Activated T-cell treated with anti-CD3 and anti-CD28 coated beads for 1 hour (primary cell): ENCODE results near the gene SGIP1.
"Not testable (repeated sequence)": the region's sequence is repeated elsewhere in the genome, so short reads cannot be mapped to it uniquely, and the experiment has no call there.

ENCODE experiments used
- DNase-seq: peaks from one replicate; pipeline ENCODE4 v3.0.0-alpha.2; 2020; ENCODE audit warnings: low read depth

SGIP1 gene

DNA sequence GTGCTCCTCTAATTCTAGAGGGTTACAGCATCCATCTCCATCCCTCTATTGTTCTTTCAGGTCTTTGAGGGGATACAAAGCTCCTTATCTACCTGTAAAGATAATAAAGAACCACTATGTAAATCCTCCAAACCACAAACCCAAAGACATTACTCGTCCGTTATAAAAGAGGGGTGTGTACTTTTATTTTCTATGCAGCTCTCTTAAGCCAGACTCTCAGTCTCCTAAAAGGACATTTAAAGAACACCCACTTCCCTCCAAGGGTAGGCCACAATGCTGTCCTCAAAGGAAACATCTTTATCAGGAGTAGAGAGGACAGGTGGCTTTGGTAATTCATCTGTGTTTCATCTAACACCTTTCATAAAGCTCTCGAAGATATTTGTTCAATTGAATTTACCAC, 150.4 kb downstream of the SGIP1 start:
- no peak for DNase-seq

DNA sequence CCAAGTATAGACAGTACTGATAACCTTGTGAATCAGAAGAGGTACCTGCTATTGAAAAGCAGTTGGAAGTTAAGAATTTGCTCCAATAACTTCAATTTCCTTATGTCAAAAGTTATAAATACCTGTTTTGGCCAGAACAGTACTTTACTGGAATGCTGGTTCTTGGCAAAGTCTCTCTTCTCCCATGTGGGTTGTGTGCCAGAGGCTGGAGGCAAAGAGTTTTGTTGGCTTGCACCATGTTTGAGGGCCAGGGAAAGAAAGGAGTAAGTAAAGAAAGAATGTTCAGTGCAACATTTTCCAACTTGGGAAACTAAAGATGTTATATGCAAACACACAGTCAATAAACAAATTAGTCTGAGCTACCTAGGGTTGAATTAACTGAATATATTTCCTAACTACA, 151.3 kb downstream of the SGIP1 start:
- no peak for DNase-seq

DNA sequence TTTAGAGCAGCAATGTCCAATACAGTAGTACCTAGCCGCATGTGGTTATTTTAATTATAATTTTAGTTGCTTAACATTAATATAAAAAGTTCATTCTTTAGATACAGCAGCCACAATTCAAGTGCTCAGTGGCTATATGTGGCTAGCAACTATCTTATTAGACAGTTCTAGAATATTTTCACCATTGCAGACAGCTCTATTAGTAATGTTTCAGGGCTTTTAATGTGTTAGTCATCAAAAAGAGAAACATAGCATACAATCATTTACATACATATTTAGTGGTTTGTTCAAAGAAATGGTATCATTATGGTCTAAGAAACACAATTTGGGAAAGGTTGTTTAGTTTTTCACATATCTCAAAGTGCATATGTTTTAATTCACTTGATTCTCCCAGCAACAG, 151.7 kb downstream of the SGIP1 start:
- DNase-seq = no peak

DNA sequence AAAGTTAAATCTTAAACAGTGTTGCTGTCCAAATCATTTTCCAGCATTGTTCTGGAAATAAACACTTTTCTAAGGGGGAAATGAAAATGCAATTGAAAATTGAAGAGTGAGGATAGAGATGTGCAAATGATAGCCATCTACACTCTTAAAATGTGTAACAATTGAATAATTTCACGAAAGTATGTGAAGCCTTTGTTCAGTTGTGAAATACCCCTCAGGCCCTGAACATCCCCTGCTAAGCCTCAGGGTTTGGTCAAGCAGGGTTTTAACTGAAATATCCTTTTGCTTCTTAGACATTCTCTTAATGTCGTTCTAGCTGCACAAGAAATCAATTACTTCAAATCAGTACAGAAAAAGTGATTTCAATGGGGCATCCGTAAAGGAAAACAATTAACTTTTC, 152.5 kb downstream of the SGIP1 start:
- DNase-seq = no peak

DNA sequence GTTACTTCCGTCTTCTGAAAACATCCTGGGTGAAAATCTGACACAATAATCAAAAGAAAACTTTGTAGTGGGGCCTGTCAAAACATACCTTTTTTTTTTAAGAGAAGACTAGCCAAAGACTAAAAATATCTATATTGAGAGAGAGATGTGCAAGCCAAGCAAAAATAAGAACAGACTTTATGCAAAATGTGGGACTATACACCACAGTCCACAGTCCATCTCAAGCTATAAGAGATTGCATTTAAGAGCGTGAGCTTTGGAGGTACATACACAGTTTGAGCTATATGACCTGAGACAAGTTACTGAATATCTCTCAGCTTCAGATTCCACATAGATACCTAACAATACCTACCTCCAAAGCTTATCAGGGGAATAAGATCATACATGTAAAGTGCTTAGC, 153.4 kb downstream of the SGIP1 start:
- no peak for DNase-seq

DNA sequence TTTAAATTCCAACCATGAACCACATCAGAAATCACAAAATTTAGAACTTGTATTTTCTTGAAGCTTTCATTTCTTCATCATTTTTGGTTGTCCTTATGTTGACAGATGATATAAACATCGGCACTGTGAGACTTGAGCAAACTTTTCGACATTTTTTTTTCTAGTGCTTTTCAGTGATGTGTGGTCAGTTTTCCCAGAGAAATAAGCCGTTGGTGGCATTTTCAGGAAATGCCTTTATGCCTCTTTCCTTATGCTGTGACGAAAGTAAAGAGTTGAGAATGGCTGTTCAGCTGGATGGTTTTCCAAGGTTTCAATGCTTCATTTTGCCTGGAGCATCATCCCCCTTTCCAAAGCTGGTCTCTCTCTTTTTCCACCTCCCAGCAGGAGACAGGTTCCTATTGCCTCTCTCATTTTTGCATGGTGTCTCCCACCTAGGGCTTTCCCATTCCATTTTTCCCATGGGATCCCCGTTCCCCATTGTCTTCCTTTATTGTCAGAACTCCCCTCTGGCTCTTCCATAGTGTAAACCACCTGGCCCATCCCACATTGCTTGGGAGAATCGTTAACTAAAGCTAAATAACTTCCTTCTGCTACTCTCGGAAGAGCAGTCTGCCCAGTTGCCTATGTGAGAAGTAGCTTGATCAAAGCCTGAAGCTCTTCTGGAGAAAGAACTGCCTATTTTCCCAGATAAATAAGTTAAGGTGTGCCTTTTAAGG, 156.9 kb downstream of the SGIP1 start:
- no peak for DNase-seq

DNA sequence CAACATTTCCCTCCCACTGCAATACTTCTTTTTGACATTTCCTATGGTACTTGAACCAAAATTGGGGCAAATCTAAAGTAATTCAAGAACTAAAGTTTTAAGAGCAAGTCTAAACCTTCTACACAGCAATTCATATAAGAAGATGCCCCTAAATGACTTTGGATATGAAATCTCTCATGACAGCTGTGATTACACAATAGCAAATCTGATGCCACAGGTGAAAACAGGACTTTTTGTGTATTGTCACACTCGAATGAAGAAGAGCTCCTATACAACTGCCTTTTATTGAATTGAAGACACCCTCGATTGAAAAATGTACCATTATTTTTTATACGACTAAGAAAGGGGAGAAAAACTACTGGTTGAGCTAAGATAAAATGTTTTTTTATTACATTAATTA, 158.7 kb downstream of the SGIP1 start:
- DNase-seq = no peak

DNA sequence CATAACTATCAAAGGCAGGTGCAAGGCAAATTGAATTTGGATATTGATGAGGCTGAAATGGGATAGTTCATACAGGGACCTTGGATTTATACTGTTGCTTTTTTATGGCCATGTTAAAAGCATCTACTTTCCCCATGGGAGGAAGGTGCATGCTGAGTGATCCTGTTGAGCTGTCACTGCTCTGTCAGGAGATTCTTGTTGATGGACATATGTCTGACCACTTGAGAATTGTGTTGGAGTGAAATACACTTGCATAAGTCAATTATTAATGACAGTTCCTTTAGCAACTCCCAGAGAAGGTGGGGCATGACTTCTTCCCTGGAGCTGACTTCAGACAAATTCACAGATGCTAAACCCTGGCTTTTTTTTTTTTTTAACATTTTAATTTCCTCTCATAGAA, 159.9 kb downstream of the SGIP1 start:
- DNase-seq = no peak

DNA sequence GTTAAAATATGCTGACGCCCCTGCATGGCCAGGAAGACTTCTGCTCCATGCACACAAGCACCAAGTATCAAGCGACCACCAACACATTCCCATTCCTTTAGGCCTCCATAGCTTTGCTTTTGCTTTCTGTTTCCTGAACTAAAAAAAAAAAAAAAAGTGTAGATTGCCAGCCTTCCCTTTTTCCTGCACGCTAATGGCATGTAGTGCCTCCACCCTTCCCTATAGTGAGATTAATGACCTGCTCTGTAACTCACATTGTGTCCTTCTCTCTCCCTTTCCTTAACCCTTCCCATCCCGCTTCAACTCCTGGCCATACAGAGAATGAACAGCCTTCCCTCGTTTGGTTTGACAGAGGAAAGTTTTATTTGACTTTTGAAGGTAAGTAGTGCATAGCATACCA, 161.2 kb downstream of the SGIP1 start:
- no peak for DNase-seq

DNA sequence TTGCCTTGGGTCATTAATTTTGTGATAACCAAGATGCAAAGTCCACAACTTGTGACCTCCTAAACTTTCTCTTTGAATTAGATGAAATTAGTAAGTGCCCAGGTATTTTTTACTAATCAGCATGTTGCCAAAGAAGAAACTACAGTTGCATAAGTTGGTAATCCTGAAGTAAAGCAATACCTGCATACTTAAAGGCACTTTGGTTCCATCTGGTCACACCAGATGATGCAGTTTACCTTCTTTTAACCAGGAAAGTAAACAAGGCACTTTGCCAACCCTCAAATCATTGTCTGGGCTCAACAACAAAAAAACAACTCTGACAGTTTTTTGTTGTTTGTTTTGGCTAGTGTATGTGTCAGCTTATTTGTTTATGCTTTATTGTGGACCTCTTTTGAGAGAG, 162.8 kb downstream of the SGIP1 start:
- DNase-seq = no peak

DNA sequence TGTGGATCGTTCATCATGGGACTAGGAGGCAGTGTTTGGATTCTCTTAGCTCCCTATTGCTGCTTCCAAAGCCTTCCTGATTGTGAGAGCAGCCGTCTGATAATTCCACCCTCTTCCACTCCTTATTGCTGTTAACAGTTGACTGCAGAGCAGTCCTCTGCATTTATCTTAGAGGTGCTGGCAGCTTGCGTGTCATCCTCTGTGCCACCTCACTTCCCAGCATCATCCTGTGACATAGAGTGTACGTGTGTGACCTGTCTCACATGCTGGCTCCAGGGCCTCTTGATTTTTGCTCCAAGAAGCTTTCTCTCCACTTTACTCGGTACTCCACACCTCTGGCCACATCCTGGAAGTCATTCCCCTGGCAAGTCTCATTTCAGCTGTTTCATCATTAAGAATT, 165.3 kb downstream of the SGIP1 start:
- DNase-seq = no peak

DNA sequence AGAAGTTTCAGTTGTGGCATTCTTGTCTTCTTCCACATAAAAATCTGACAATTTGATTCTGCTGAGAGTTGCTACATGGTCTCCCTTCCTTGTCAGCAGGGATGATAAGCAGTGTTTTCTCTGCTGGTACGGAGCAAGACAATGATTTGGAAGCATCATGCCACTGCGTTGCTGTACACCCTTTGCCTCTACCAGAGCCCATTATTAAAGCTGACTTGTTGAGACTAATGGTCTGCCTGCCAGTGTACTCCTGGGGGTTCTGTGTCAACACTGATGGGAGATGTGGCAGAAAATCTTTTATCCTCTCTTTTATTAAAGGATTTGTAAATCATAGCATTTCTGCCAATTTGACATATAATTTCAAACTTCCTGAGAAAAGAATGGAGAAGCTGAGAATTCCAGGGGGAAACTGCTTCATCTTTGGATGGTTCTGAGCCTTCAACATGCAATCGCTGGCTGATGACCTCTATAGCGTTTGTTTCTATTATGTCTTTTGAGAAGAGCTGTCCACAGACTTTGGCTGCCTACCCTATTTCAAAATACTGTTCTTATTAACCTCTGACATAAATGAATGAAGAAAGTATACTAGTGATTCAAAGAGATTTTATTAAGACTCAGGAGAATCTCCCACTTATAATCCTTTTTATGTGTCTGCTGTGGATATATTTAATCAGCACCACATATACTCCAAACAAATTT, 170.4 kb downstream of the SGIP1 start:
- no peak for DNase-seq

DNA sequence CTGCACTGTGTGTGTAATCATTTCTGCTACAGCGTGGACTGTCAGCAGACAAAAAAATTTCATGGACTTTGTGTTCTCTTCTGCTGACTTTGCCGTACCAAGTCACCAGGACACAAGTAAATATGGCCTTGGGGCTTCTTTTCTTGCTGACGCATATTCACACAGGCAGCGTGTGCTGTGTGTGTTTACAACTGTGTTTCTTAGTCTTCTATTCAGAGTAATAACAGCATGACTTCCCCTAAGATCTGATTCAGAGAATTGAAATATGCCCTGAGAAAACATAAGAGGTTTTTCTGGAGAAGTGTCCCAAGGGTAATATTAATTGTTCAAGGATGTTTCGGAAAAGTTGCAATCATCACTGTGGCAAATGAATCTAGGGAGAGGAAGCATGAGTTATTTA, 171.2 kb downstream of the SGIP1 start:
- no peak for DNase-seq

DNA sequence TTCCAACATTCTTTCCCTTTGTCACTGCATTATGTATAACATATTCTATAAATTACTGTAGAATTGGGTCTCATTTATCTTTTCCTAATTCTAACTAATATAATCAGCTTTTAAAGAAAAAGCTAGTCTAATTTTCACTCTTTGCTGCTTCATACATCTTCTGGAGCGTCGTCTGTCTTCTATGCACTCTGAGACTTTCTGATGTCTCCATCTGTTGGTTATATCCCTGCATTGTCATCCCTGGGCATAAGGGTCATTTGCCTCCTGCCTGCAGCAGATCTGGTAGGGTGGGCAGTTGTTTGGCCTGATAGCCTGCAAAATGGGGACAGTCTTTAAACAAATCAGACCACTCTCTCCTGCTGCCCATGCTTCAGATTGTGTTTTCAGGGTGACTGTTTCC, 177.5 kb downstream of the SGIP1 start:
- no peak for DNase-seq

DNA sequence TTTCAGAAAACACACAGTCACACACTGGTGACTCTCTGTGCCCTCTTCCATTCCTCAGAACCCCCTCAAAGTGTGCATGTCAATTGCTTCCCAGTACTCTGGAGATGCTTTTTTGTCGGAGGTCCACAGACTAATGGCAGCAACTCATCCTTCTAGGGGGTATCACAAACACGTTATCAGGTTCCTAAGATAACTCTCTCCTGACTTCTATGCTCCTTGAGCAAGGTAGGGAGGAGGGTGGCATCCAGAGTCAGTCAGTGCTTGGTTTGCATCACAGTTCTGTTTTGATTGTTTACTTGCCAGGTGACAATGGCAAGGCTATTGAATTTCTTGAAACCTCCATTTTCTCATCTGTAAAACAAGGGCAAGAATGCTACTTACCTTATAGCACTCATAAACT, 178.9 kb downstream of the SGIP1 start:
- no peak for DNase-seq

DNA sequence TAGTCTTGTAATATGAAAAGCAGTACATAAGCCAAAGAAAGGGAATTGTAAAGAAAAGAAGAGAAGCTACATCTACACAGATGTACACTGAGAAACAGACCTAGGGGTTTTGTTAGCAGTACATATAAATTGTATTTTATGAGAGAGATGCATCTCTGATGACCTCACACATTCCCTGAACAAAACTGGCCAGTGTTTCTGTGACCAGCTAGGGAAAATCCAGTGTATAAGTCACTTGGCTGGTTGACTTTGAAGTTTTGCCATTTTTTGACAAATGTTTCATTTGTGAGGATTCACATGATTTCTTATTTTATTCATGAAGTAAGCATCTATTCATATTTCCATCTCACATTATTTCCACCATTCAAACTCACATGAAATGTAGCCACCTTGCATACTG, 190.0 kb downstream of the SGIP1 start:
- DNase-seq = no peak

DNA sequence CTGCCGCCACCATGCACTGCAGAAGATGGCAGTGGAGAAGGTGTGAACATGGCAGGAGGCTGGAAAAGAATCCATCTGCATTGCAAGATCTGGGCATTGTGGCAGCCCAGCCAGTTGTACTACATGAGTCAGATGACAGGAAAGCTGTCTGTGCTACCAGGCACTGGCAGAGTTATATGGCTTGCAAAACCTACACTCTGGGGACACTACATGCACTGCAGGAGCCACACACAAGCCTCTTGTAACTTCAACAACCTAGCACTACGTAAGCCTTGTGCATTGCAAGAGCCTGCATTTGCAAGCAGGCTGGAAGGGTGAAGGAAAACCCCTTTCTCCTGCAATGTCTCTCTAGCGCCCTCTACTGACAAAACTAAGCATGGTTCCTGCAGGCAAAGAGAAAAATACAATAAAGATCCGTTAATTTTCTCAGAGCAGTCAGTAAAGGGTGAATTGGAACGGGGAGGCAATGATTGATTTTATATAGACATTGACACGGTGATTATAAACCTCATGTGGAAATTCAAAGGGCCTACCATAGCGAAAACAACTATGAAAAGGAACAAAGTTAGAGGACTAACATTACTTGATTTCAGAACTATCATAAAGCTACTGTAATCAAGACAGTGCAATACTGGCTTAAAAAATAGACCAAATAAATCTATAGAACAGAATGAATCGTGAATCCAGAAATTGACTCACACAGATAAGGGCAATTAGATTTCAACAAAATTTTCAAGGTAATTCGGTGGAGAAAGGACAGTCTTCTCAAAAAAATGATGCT, 192.1 kb downstream of the SGIP1 start:
- peak; percentile 14 for DNase-seq

DNA sequence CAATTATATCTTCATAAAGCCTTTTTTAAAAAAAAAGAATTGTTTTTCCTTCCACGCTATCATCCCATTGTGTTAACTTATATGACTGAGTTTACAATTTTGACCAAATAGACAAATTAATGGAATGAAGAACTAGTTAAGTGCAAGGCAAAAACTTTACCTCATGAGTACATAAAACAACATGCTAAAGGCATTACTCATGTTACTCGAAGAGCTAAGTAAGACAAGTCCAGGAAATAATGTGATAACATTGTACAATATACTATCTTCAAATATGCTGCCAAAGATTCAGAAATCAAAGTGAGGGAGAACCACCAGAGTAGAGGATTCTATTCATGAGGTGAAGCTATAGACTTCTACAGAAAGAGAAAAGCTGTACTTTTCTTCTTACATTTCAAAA, 194.1 kb downstream of the SGIP1 start:
- no peak for DNase-seq

DNA sequence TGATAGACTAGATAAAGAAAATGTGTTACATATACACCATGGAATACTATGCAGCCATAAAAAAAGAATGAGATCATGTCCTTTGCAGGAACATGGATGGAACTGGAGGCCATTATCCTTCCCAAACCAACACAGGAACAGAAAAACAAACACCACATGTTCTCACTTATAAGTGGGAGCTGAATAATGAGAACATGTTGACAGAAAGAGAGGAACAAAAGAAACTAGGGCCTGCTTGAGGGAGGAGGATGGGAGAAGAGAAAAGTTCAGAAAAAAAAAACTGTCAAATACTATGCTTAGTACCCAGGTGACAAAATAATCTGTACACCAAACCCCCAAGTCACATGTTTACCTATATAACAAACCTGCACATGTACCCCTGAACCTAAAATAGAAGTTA, 194.8 kb downstream of the SGIP1 start:
- not testable (repeated sequence) for DNase-seq

DNA sequence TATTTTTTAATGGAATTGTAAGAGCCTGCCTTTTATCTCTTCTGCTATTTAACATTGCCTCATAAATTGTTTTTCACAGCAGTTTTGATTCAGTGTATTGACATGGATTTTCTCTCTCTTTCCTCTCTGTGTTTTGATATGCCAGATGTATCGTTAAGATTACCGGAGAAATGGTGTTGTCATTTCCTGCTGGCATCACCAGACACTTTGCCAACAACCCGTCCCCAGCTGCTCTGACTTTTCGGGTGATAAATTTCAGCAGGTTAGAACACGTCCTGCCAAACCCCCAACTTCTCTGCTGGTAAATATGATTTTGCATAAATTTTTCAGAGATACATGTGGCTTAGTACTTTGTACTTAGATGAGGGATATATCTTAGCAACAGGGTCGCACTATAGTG, 195.2 kb downstream of the SGIP1 start:
- DNase-seq = no peak

DNA sequence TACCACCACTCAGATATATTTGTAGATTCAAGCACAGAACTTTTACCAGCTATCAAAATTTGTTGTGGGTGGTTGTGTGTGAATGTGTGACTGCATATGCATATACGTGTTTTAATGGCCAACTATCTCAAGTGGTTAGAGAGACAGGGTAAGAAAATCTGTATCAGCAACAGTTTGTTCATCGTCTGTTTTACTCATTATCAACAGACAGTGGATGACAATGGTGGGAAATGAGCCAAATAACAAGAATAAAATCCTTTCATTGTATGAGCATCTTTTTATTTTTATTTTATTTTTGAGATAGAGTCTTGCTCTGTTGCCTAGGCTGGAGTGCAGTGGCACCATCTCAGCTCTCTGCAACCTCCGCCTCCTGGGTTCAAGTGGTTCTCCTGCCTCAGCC, 195.6 kb downstream of the SGIP1 start:
- no peak for DNase-seq

DNA sequence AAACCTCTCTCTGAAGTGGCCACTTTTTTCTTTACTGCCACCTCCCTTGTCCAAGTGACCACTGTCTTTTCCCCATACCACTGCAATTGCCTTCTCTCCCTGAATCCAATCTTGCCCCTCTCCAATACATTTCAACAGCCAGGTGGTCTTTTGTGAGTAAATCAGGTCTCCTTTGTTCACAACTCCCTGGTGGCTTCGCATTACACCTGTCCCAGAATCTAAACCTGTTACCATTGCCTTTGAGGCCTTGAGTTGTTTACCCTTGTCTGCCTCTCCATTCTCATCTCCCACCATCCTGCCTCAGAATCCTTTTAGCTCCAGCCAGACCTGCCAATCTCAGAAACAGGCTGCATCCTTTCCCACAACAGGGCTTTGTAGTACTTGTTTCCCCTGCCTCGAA, 196.5 kb downstream of the SGIP1 start:
- no peak for DNase-seq

DNA sequence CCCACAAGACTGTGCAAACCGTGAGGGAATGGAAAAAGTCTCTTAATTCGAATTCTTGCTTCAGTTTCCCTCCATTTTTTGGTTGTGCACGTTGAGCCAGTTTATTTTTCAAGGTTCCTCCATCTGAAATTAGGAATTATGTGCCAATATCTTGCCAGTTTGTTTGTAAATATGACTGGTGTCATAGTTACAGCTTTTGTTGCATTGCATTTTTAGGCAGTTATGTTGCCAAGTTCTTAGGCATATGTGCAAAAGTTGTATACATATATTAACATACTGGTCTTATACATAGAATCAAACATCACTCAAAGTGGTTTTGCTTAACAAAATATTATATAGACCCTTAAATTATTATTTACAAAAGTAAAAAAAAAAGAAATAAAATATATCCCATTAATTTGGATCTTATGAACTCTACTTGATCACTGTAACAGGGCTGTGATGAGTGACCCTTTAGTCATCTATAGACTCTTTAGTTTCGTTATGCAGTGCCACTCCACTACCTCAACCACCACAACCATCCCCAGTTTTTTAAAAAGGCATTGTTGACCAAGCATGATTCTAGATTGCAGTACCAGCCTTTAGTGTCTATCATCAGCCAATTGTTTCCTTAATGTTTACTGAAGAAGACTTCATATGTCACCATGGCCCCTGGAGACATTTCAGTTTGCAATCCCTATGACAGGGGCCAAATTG, 197.4 kb downstream of the SGIP1 start:
- no peak for DNase-seq
